Hepatocyte (in vitro differentiated cells): ENCODE results near the gene PLCL2. TPM values are rescaled to one million over a fixed set of nuclear protein-coding genes. Genes with fewer than 3 reads are reported as not detected.

Source experiments
- DNase-seq: peaks from one replicate; pipeline ENCODE4 v3.0.0-alpha.2; 2016; ENCODE audit warnings: low spot score
- H2AFZ ChIP-seq: fragments of 200-600 bp; sonication (generic); 2 replicates; pipeline ENCODE4 v1.6.0; 2016; ENCODE audit warnings: antibody characterized with exemption, mild to moderate bottlenecking
- H3K27ac ChIP-seq: fragments of 200-600 bp; sonication (generic); 2 replicates; pipeline ENCODE4 v1.5.1; 2016; ENCODE audit warnings: mild to moderate bottlenecking
- H3K27me3 ChIP-seq: fragments of 200-600 bp; sonication (generic); 2 replicates; pipeline ENCODE4 v1.6.1; 2016
- H3K36me3 ChIP-seq: fragments of 200-600 bp; sonication (generic); replicated peaks from 2 replicates; pipeline ENCODE4 v1.5.1; 2016; ENCODE audit warnings: low read depth; ENCODE audit not compliant: insufficient read depth
- H3K4me1 ChIP-seq: fragments of 200-600 bp; sonication (generic); 2 replicates; pipeline ENCODE4 v1.5.1; 2016; ENCODE audit warnings: mild to moderate bottlenecking, moderate library complexity; ENCODE audit not compliant: insufficient read depth
- H3K4me2 ChIP-seq: fragments of 200-600 bp; sonication (generic); 2 replicates; pipeline ENCODE4 v1.6.0; 2016
- H3K4me3 ChIP-seq: fragments of 200-600 bp; sonication (generic); 2 replicates; pipeline ENCODE4 v1.5.1; 2016; ENCODE audit warnings: mild to moderate bottlenecking
- H3K79me2 ChIP-seq: fragments of 200-600 bp; sonication (generic); 2 replicates; pipeline ENCODE4 v1.6.0; 2017; ENCODE audit warnings: mild to moderate bottlenecking
- H3K9me2 ChIP-seq: fragments of 200-600 bp; sonication (generic); replicated peaks from 2 replicates; pipeline ENCODE4 v1.6.0; 2017; ENCODE audit warnings: mild to moderate bottlenecking; ENCODE audit not compliant: insufficient read depth
- H3K9me3 ChIP-seq: fragments of 200-600 bp; sonication (generic); 2 replicates; pipeline ENCODE4 v1.5.1; 2016; ENCODE audit warnings: low read depth, mild to moderate bottlenecking
- H4K20me1 ChIP-seq: fragments of 200-600 bp; sonication (generic); 2 replicates; pipeline ENCODE4 v1.6.0; 2016; ENCODE audit warnings: mild to moderate bottlenecking; ENCODE audit not compliant: insufficient read depth, poor library complexity, severe bottlenecking
- CTCF ChIP-seq: fragments of 200-600 bp; sonication (generic); IDR thresholded peaks from 2 replicates; pipeline ENCODE4 v1.5.1; 2016; ENCODE audit warnings: antibody characterized with exemption, mild to moderate bottlenecking; ENCODE audit not compliant: poor library complexity
- EZH2 ChIP-seq: fragments of 200-600 bp; sonication (generic); IDR thresholded peaks from 2 replicates; pipeline ENCODE4 v1.6.1; 2016; ENCODE audit warnings: antibody characterized with exemption, mild to moderate bottlenecking, borderline replicate concordance
- EZH2phosphoT487 ChIP-seq: fragments of 200-600 bp; sonication (generic); IDR thresholded peaks from one replicate; pipeline ENCODE4 v1.6.1; 2018; ENCODE audit warnings: antibody characterized with exemption, mild to moderate bottlenecking, low read depth, moderate library complexity; ENCODE audit not compliant: unreplicated experiment, severe bottlenecking
- WGBS: methylation state at CpG from one replicate; pipeline ENCODE4 v1.1.6; 2016; ENCODE audit warnings: low lambda C conversion rate; ENCODE audit errors: missing lambda C conversion rate; 5-methylcytosine and 5-hydroxymethylcytosine counted together
- polyA plus RNA-seq: library from polyadenylated mRNA; unstranded; fragments of >200 nt; fragmentation: Nextera tagmentation; extraction: Ambion mirVana; gene quantifications from 2 replicates; pipeline ENCODE4 v1.2.1, GENCODE V29; 2016
- total RNA-seq: library from RNA; depleted of rRNA; stranded (reverse); fragments of >200 nt; gene quantifications from 2 replicates; pipeline ENCODE4 v1.2.3, GENCODE V29; 2014

PLCL2 gene
- total and polyA plus RNA-seq, 2 experiments from 2014 or later = 3.2 to 14.2 TPM

- Histone ChIP-seq H4K20me1 (no peaks in the 10 kb centered on the region), H3K4me3 (no peak overlapping the region), H3K9me2 (no peaks in the 10 kb centered on the region), H3K27ac (no peak overlapping the region), H3K4me2 (no peak overlapping the region), H3K27me3 (no peaks in the 10 kb centered on the region), H3K79me2 (no peaks in the 10 kb centered on the region), H3K4me1 (no peaks in the 10 kb centered on the region), H3K36me3 (no peaks in the 10 kb centered on the region), H3K9me3 (no peaks in the 10 kb centered on the region), H2AFZ (no peak overlapping the region)
- TF ChIP-seq EZH2phosphoT487 (no peak), CTCF (no peak), EZH2 (no peak)
- no peak for DNase-seq
Observed at GRCh38 chr3:17089314-17089700, 204.6 kb downstream of the PLCL2 start.

- H3K4me2 ChIP-seq = no peak overlapping the region
- H3K27ac ChIP-seq = no peak overlapping the region
- 83% methylated on average over 6 of the region's 6 CpGs for WGBS
- H4K20me1 ChIP-seq = no peaks in the 10 kb centered on the region
- no peaks in the 10 kb centered on the region for H3K9me3 ChIP-seq
- H3K4me3 ChIP-seq = no peak overlapping the region
- H3K9me2 ChIP-seq = no peaks in the 10 kb centered on the region
- H3K4me1 ChIP-seq = no peaks in the 10 kb centered on the region
- no peaks in the 10 kb centered on the region for H3K27me3 ChIP-seq
- no peaks in the 10 kb centered on the region for H3K79me2 ChIP-seq
- H3K36me3 ChIP-seq = no peaks in the 10 kb centered on the region
- TF ChIP-seq EZH2 (no peak), CTCF (no peak), EZH2phosphoT487 (no peak)
- no peak overlapping the region for H2AFZ ChIP-seq
- DNase-seq = no peak
Observed at GRCh38 chr3:17090280-17090983, 205.7 kb downstream of the PLCL2 start.

GRCh38 chr3:17091910-17092582, 207.3 kb downstream of the PLCL2 start:
- TF ChIP-seq CTCF (no peak), EZH2 (no peak), EZH2phosphoT487 (no peak)
- Histone ChIP-seq H3K79me2 (no peaks in the 10 kb centered on the region), H3K27me3 (no peaks in the 10 kb centered on the region), H2AFZ (no peak overlapping the region), H3K9me2 (no peaks in the 10 kb centered on the region), H4K20me1 (no peaks in the 10 kb centered on the region), H3K4me3 (no peak overlapping the region), H3K4me2 (no peak overlapping the region), H3K36me3 (no peaks in the 10 kb centered on the region), H3K9me3 (no peaks in the 10 kb centered on the region), H3K27ac (no peak overlapping the region), H3K4me1 (no peaks in the 10 kb centered on the region)
- DNase-seq = no peak
- WGBS = 66% methylated on average over 6 of the region's 6 CpGs
